Measurements from ENCODE around the gene SYNE1.

DNA sequence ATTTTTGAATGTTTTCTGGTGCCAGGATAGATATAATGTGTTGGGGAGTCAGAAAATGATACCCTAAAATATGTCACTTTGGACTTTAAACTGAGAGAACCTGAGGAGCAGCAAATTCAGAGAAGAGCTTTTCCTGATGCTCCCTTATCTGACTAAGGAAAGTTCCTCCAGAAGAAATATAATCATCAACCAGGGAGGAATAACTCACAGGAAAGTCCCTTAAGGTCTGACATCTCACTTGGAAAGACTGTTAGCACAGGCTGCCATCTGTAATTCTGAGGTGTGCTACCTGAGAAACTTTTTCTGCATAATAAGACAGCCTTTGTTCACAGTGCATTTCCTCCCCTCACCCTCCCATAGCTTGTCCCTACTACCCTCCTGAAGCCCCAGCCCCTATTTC is 218.6 kb downstream of the SYNE1 start:
- TF ChIP-seq EP300 (IDR thresholded peaks at IDR 0.05) = no peak
- TF ChIP-seq, protein P1, sequence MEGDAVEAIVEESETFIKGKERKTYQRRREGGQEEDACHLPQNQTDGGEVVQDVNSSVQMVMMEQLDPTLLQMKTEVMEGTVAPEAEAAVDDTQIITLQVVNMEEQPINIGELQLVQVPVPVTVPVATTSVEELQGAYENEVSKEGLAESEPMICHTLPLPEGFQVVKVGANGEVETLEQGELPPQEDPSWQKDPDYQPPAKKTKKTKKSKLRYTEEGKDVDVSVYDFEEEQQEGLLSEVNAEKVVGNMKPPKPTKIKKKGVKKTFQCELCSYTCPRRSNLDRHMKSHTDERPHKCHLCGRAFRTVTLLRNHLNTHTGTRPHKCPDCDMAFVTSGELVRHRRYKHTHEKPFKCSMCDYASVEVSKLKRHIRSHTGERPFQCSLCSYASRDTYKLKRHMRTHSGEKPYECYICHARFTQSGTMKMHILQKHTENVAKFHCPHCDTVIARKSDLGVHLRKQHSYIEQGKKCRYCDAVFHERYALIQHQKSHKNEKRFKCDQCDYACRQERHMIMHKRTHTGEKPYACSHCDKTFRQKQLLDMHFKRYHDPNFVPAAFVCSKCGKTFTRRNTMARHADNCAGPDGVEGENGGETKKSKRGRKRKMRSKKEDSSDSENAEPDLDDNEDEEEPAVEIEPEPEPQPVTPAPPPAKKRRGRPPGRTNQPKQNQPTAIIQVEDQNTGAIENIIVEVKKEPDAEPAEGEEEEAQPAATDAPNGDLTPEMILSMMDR (IDR thresholded peaks at IDR 0.05) = no peak

Data from sigmoid colon (tissue), 4 donors.